ENCODE data around the gene ADAMTS9.

The ADAMTS9 gene

GRCh38 chr3:64654013-64654412 is 33.8 kb downstream of the ADAMTS9 start:
- Histone ChIP-seq H3K4me1 (ENCODE audit: control insufficient read depth, insufficient read depth, low read length) (no peaks in the 10 kb centered on the region; the same call in 1 of the 2 replicates), H3K27ac (ENCODE audit: low read length) (no peak overlapping the region), H3K4me3 (ENCODE audit: low read length) (no peak overlapping the region), H3K27me3 (ENCODE audit: control insufficient read depth, insufficient read depth, low read length) (peaks cover 1% of the 10 kb centered on the region; the same call in 1 of the 2 replicates), H3K36me3 (ENCODE audit: control insufficient read depth, insufficient read depth, low read length) (no peaks in the 10 kb centered on the region), H3K9me3 (ENCODE audit: control insufficient read depth, insufficient read depth, low read length) (no peaks in the 10 kb centered on the region)
- WGBS (ENCODE audit: insufficient coverage, insufficient read length) = no CpG with 5 or more reads among the region's 5 CpGs
- DNase-seq (ENCODE audit: low read depth, low spot score) = no peak

- H3K4me3 ChIP-seq (ENCODE audit: low read length) = no peak overlapping the region
- DNase-seq (ENCODE audit: low read depth, low spot score) = no peak
- peaks cover 1% of the 10 kb centered on the region; the same call in 1 of the 2 replicates for H3K27me3 ChIP-seq (ENCODE audit: control insufficient read depth, insufficient read depth, low read length)
- no peaks in the 10 kb centered on the region; the same call in 1 of the 2 replicates for H3K4me1 ChIP-seq (ENCODE audit: control insufficient read depth, insufficient read depth, low read length)
- H3K9me3 ChIP-seq (ENCODE audit: control insufficient read depth, insufficient read depth, low read length) = no peaks in the 10 kb centered on the region
- no peaks in the 10 kb centered on the region for H3K36me3 ChIP-seq (ENCODE audit: control insufficient read depth, insufficient read depth, low read length)
- H3K27ac ChIP-seq (ENCODE audit: low read length) = no peak overlapping the region
- WGBS (ENCODE audit: insufficient coverage, insufficient read length) = no CpG with 5 or more reads among the region's 3 CpGs
Observed at GRCh38 chr3:64653101-64653500, 34.7 kb downstream of the ADAMTS9 start.

DNA sequence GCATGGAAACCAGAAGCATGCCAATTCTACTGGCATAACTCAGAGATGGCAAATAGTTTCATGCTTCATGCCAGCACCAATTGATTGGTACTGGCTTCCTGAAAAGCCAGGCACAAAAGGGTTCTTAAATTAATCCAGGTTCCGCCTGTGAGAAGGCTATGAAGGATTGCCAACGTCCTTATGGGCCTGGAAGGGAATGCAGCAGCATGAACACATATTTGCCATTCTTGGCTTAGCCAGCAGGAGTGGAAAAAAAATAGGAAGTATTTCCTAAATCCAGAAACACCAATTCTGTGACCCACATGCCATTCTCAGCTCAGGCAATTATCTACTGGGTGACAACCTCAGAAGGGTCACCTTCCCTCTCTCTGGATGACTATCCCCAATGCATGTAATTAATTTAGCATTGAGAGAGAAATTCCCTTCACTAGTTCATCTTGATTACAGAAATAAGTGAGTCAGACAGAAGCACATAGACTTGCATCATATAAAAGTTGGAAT is 36.0 kb downstream of the ADAMTS9 start:
- DNase-seq (ENCODE audit: low read depth, low spot score) = no peak
- H3K27me3 ChIP-seq (ENCODE audit: control insufficient read depth, insufficient read depth, low read length) = peaks cover 1% of the 10 kb centered on the region; the same call in 1 of the 2 replicates
- no peaks in the 10 kb centered on the region for H3K9me3 ChIP-seq (ENCODE audit: control insufficient read depth, insufficient read depth, low read length)
- no peaks in the 10 kb centered on the region; the same call in 1 of the 2 replicates for H3K4me1 ChIP-seq (ENCODE audit: control insufficient read depth, insufficient read depth, low read length)
- H3K4me3 ChIP-seq (ENCODE audit: low read length) = no peak overlapping the region
- WGBS (ENCODE audit: insufficient coverage, insufficient read length) = no CpG with 5 or more reads among the region's 2 CpGs
- H3K27ac ChIP-seq (ENCODE audit: low read length) = no peak overlapping the region
- H3K36me3 ChIP-seq (ENCODE audit: control insufficient read depth, insufficient read depth, low read length) = no peaks in the 10 kb centered on the region

DNA sequence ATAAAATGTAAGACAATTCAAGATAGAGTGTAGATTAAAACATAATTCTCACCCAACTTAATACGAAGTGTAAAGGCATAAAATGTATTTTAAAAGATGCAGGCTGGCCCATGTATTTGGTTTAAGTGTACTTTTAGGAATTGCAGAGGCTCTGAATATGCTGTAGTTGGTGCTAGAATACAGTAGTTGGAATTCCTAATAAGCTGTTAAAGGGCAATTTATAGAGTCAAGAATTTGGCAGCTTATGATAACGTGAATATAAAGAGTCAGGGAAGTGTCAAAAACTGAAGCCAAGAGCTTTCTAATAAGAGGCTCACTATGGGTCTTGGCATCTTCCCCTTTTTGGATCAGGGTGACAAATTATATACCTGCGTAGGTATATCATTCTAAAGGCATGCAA is 36.5 kb downstream of the ADAMTS9 start:
- no peak overlapping the region for H3K27ac ChIP-seq (ENCODE audit: low read length)
- H3K27me3 ChIP-seq (ENCODE audit: control insufficient read depth, insufficient read depth, low read length) = peaks cover 1% of the 10 kb centered on the region; the same call in 1 of the 2 replicates
- H3K36me3 ChIP-seq (ENCODE audit: control insufficient read depth, insufficient read depth, low read length) = no peaks in the 10 kb centered on the region
- H3K9me3 ChIP-seq (ENCODE audit: control insufficient read depth, insufficient read depth, low read length) = no peaks in the 10 kb centered on the region
- H3K4me3 ChIP-seq (ENCODE audit: low read length) = no peak overlapping the region
- WGBS (ENCODE audit: insufficient coverage, insufficient read length) = no CpG with 5 or more reads among the region's 3 CpGs
- no peak for DNase-seq (ENCODE audit: low read depth, low spot score)
- no peaks in the 10 kb centered on the region; the same call in 1 of the 2 replicates for H3K4me1 ChIP-seq (ENCODE audit: control insufficient read depth, insufficient read depth, low read length)

- Histone ChIP-seq H3K36me3 (ENCODE audit: control insufficient read depth, insufficient read depth, low read length) (no peaks in the 10 kb centered on the region), H3K9me3 (ENCODE audit: control insufficient read depth, insufficient read depth, low read length) (no peaks in the 10 kb centered on the region), H3K4me1 (ENCODE audit: control insufficient read depth, insufficient read depth, low read length) (no peaks in the 10 kb centered on the region; the same call in 1 of the 2 replicates), H3K27ac (ENCODE audit: low read length) (no peak overlapping the region), H3K4me3 (ENCODE audit: low read length) (no peak overlapping the region), H3K27me3 (ENCODE audit: control insufficient read depth, insufficient read depth, low read length) (peaks cover 1% of the 10 kb centered on the region; the same call in 1 of the 2 replicates)
- DNase-seq (ENCODE audit: low read depth, low spot score) = no peak
- no CpG with 5 or more reads among the region's 1 CpG for WGBS (ENCODE audit: insufficient coverage, insufficient read length)
Observed at GRCh38 chr3:64650715-64651114, 37.1 kb downstream of the ADAMTS9 start.

GRCh38 chr3:64650096-64650622 is 37.6 kb downstream of the ADAMTS9 start:
- H3K4me1 ChIP-seq (ENCODE audit: control insufficient read depth, insufficient read depth, low read length) = no peaks in the 10 kb centered on the region; the same call in 1 of the 2 replicates

GRCh38 chr3:64648927-64649906 is 38.6 kb downstream of the ADAMTS9 start:
- H3K9me3 ChIP-seq (ENCODE audit: control insufficient read depth, insufficient read depth, low read length) = no peaks in the 10 kb centered on the region
- no peak overlapping the region for H3K4me3 ChIP-seq (ENCODE audit: low read length)
- H3K4me1 ChIP-seq (ENCODE audit: control insufficient read depth, insufficient read depth, low read length) = no peaks in the 10 kb centered on the region; the same call in 1 of the 2 replicates
- H3K36me3 ChIP-seq (ENCODE audit: control insufficient read depth, insufficient read depth, low read length) = no peaks in the 10 kb centered on the region
- H3K27ac ChIP-seq (ENCODE audit: low read length) = no peak overlapping the region
- H3K27me3 ChIP-seq (ENCODE audit: control insufficient read depth, insufficient read depth, low read length) = no peaks in the 10 kb centered on the region
- DNase-seq (ENCODE audit: low read depth, low spot score) = no peak
- no CpG with 5 or more reads among the region's 11 CpGs for WGBS (ENCODE audit: insufficient coverage, insufficient read length)

More at GRCh38 chr3:64650096-64650622, 37.6 kb downstream of the ADAMTS9 start:
- no CpG with 5 or more reads among the region's 9 CpGs for WGBS (ENCODE audit: insufficient coverage, insufficient read length)
- DNase-seq (ENCODE audit: low read depth, low spot score) = no peak
- no peaks in the 10 kb centered on the region for H3K36me3 ChIP-seq (ENCODE audit: control insufficient read depth, insufficient read depth, low read length)
- H3K9me3 ChIP-seq (ENCODE audit: control insufficient read depth, insufficient read depth, low read length) = no peaks in the 10 kb centered on the region
- H3K4me3 ChIP-seq (ENCODE audit: low read length) = no peak overlapping the region
- H3K27me3 ChIP-seq (ENCODE audit: control insufficient read depth, insufficient read depth, low read length) = no peaks in the 10 kb centered on the region
- no peak overlapping the region for H3K27ac ChIP-seq (ENCODE audit: low read length)

GRCh38 chr3:64647825-64648224 is 40.0 kb downstream of the ADAMTS9 start:
- Histone ChIP-seq H3K36me3 (ENCODE audit: control insufficient read depth, insufficient read depth, low read length) (no peaks in the 10 kb centered on the region), H3K9me3 (ENCODE audit: control insufficient read depth, insufficient read depth, low read length) (no peaks in the 10 kb centered on the region), H3K4me3 (ENCODE audit: low read length) (no peak overlapping the region), H3K27me3 (ENCODE audit: control insufficient read depth, insufficient read depth, low read length) (no peaks in the 10 kb centered on the region), H3K4me1 (ENCODE audit: control insufficient read depth, insufficient read depth, low read length) (no peaks in the 10 kb centered on the region; the same call in 1 of the 2 replicates), H3K27ac (ENCODE audit: low read length) (no peak overlapping the region)
- DNase-seq (ENCODE audit: low read depth, low spot score) = no peak
- no CpG with 5 or more reads among the region's 7 CpGs for WGBS (ENCODE audit: insufficient coverage, insufficient read length)

DNA sequence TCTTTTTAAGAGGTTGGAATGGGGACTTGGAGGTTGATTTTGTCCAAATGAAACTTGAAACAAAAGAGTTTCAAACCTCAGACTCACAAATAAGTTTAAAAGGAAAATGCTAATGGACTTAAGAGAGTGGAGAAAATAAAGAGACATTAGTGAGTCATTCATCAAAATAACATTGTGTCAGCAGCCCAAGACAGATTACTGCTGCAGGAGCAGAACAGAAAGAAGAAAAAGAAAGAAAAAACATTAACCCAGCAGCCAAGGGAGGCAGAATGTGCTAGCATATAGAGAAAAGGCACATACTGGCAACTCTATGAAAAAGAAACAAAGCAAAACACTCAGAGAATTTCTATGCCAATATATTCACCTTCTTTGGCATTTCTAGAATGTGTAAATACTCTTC is 42.6 kb downstream of the ADAMTS9 start:
- Histone ChIP-seq H3K36me3 (ENCODE audit: control insufficient read depth, insufficient read depth, low read length) (no peaks in the 10 kb centered on the region), H3K27me3 (ENCODE audit: control insufficient read depth, insufficient read depth, low read length) (no peaks in the 10 kb centered on the region), H3K9me3 (ENCODE audit: control insufficient read depth, insufficient read depth, low read length) (no peaks in the 10 kb centered on the region), H3K4me1 (ENCODE audit: control insufficient read depth, insufficient read depth, low read length) (no peaks in the 10 kb centered on the region), H3K4me3 (ENCODE audit: low read length) (no peak overlapping the region), H3K27ac (ENCODE audit: low read length) (no peak overlapping the region)
- DNase-seq (ENCODE audit: low read depth, low spot score) = no peak

GRCh38 chr3:64644483-64644882 is 43.3 kb downstream of the ADAMTS9 start:
- no peaks in the 10 kb centered on the region for H3K36me3 ChIP-seq (ENCODE audit: control insufficient read depth, insufficient read depth, low read length)
- no peaks in the 10 kb centered on the region for H3K4me1 ChIP-seq (ENCODE audit: control insufficient read depth, insufficient read depth, low read length)
- no peak overlapping the region for H3K27ac ChIP-seq (ENCODE audit: low read length)
- H3K4me3 ChIP-seq (ENCODE audit: low read length) = no peak overlapping the region
- DNase-seq (ENCODE audit: low read depth, low spot score) = no peak
- H3K9me3 ChIP-seq (ENCODE audit: control insufficient read depth, insufficient read depth, low read length) = no peaks in the 10 kb centered on the region
- WGBS (ENCODE audit: insufficient coverage, insufficient read length) = no CpG with 5 or more reads among the region's 3 CpGs
- H3K27me3 ChIP-seq (ENCODE audit: control insufficient read depth, insufficient read depth, low read length) = no peaks in the 10 kb centered on the region
